Measurements from ENCODE around the gene WDFY4. TPM values are rescaled to one million over a fixed set of nuclear protein-coding genes. Genes with fewer than 3 reads are reported as not detected.

The WDFY4 gene
- total and polyA plus RNA-seq, 2 experiments from 2014 or later, result 0.14 TPM; not detected in 1

GRCh38 chr10:48940958-48941357, 256.3 kb downstream of the WDFY4 start:
- no peak for ATAC-seq

GRCh38 chr10:48941427-48942075, 256.9 kb downstream of the WDFY4 start:
- H3K4me3 ChIP-seq, result no peak overlapping the region
- Mint-ChIP-seq H3K4me3 (no peak overlapping the region), H3K27ac (no peak overlapping the region), H3K9me3 (no peaks in the 10 kb centered on the region; the same call in 2 of the 3 replicates), H3K36me3 (ENCODE audit: low read depth) (no peaks in the 10 kb centered on the region), H3K27me3 (ENCODE audit: insufficient read depth, low read depth, poor library complexity) (peaks cover 5% of the 10 kb centered on the region), H3K4me1 (peaks cover 11% of the 10 kb centered on the region; the same call in 2 of the 3 replicates)
- ATAC-seq (no peak), DNase-seq (ENCODE audit: low spot score) (no peak)
- no peak overlapping the region for H2AFZ ChIP-seq
- no peaks in the 10 kb centered on the region for H3K27me3 ChIP-seq (ENCODE audit: insufficient read depth)
- no peak overlapping the region for H3K27ac ChIP-seq (ENCODE audit: low read depth)
- H3K9me2 ChIP-seq (ENCODE audit: insufficient read depth), result no peaks in the 10 kb centered on the region
- H4K20me1 ChIP-seq (replicated peaks; ENCODE audit: insufficient read depth), result no peaks in the 10 kb centered on the region
- H3K4me1 ChIP-seq (ENCODE audit: insufficient read depth), result no peaks in the 10 kb centered on the region
- no peaks in the 10 kb centered on the region for H3F3A ChIP-seq (replicated peaks; ENCODE audit: low read depth)
- no peaks in the 10 kb centered on the region for H3K36me3 ChIP-seq (ENCODE audit: insufficient read depth)
- no peak overlapping the region for H3K4me2 ChIP-seq
- no peaks in the 10 kb centered on the region for H3K79me2 ChIP-seq (replicated peaks; ENCODE audit: insufficient read depth)
- TF ChIP-seq EZH2 (IDR thresholded peaks at IDR 0.05; ENCODE audit: low read depth, unreplicated experiment) (no peak), ZNF331 (CRISPR knock-in tag; IDR thresholded peaks at IDR 0.05; ENCODE audit: low read depth) (no peak), POLR2AphosphoS5 (IDR thresholded peaks at IDR 0.05; ENCODE audit: low read depth) (no peak), NANOG (IDR thresholded peaks at IDR 0.05; ENCODE audit: borderline replicate concordance) (no peak), STAT1 (IDR thresholded peaks at IDR 0.05; ENCODE audit: unreplicated experiment) (no peak), JUNB (IDR thresholded peaks at IDR 0.05; ENCODE audit: unreplicated experiment) (no peak), ZNF114 (CRISPR knock-in tag; IDR thresholded peaks at IDR 0.05) (no peak), CREB1 (CRISPR knock-in tag; IDR thresholded peaks at IDR 0.05; ENCODE audit: low read depth) (no peak), ETS1 (IDR thresholded peaks at IDR 0.05) (no peak)

More at GRCh38 chr10:48940958-48941357, 256.3 kb downstream of the WDFY4 start:
- Histone ChIP-seq H3K36me3 (ENCODE audit: insufficient read depth) (no peaks in the 10 kb centered on the region), H2AFZ (no peak overlapping the region), H3F3A (replicated peaks; ENCODE audit: low read depth) (no peaks in the 10 kb centered on the region), H4K20me1 (replicated peaks; ENCODE audit: insufficient read depth) (no peaks in the 10 kb centered on the region), H3K4me2 (no peak overlapping the region), H3K4me1 (ENCODE audit: insufficient read depth) (no peaks in the 10 kb centered on the region), H3K79me2 (replicated peaks; ENCODE audit: insufficient read depth) (no peaks in the 10 kb centered on the region), H3K27me3 (ENCODE audit: insufficient read depth) (no peaks in the 10 kb centered on the region), H3K4me3 (no peak overlapping the region), H3K27ac (ENCODE audit: low read depth) (no peak overlapping the region), H3K9me2 (ENCODE audit: insufficient read depth) (no peaks in the 10 kb centered on the region)
- TF ChIP-seq REST (IDR thresholded peaks at IDR 0.05; ENCODE audit: unreplicated experiment) (no peak), STAT1 (IDR thresholded peaks at IDR 0.05; ENCODE audit: unreplicated experiment) (no peak), EZH2phosphoT487 (IDR thresholded peaks at IDR 0.05; ENCODE audit: unreplicated experiment) (no peak), NANOG (IDR thresholded peaks at IDR 0.05; ENCODE audit: borderline replicate concordance) (no peak), POLR2AphosphoS5 (IDR thresholded peaks at IDR 0.05; ENCODE audit: low read depth) (no peak), ZNF114 (CRISPR knock-in tag; IDR thresholded peaks at IDR 0.05) (no peak), ZNF331 (CRISPR knock-in tag; IDR thresholded peaks at IDR 0.05; ENCODE audit: low read depth) (no peak), JUNB (IDR thresholded peaks at IDR 0.05; ENCODE audit: unreplicated experiment) (no peak)
- Mint-ChIP-seq H3K27me3 (ENCODE audit: insufficient read depth, low read depth, poor library complexity) (peaks cover 5% of the 10 kb centered on the region), H3K36me3 (ENCODE audit: low read depth) (no peaks in the 10 kb centered on the region), H3K4me1 (peaks cover 5% of the 10 kb centered on the region; the same call in 2 of the 3 replicates), H3K27ac (no peak overlapping the region), H3K4me3 (no peak overlapping the region), H3K9me3 (no peaks in the 10 kb centered on the region; the same call in 2 of the 3 replicates)
- no peak for DNase-seq (ENCODE audit: low spot score)
